LHCN-M2 (cell line): Measurements from ENCODE around the gene CLNK. TPM values are rescaled to one million over a fixed set of nuclear protein-coding genes. Genes with fewer than 3 reads are reported as not detected.
"Not testable (repeated sequence)": the region's sequence is repeated elsewhere in the genome, so short reads cannot be mapped to it uniquely, and the experiment has no call there.

ENCODE experiments used
- DNase-seq: peaks from one replicate; pipeline ENCODE4 v3.0.0-alpha.2; 2012; ENCODE audit warnings: low read depth
- total RNA-seq: library from RNA; depleted of rRNA; stranded (reverse); fragments of >200 nt; gene quantifications from 2 replicates; pipeline ENCODE4 v1.2.3, GENCODE V29; 2014

CLNK gene
- total RNA-seq, 1 experiment from 2014 or later, result not detected

DNA sequence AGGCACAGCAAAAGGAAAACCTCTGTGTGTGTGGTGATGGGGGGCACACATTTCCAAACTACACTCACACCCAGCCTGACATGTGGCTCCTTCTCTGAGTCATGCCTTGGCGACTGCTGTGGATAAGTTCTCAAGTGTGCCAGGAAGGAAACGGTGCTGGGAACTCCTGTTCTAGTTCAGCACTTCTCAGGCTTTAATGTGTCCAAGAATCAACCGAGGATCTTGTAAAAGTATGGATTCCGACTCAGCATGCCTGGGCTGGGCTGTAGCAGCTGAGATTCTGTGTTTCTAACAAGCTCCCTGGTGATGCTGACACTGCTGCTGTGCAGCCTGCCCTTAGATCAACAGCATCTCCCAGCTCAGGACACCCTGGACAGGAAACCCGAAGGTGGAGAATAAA, 20.2 kb downstream of the CLNK start:
- peak; percentile 97 for DNase-seq

DNA sequence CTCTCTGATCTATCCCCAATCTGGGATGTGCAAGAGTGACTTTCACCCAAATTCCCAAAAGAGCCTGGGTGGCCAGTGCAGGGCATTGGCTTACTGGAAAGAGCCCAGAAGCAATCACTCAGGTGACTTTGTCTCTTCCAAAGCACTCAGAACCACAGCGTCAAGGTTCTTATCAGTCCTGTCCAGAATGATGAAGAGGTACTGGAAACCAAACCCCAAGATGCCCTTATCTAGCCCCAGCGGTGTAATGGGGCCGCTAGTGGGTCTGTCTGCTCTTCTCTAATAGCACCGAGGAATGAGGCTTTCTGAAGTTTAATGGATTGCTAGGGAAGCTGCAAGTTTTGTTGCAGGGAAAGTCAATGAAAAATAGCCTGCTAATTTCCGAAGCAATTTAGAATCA, 21.6 kb downstream of the CLNK start:
- no peak for DNase-seq

DNA sequence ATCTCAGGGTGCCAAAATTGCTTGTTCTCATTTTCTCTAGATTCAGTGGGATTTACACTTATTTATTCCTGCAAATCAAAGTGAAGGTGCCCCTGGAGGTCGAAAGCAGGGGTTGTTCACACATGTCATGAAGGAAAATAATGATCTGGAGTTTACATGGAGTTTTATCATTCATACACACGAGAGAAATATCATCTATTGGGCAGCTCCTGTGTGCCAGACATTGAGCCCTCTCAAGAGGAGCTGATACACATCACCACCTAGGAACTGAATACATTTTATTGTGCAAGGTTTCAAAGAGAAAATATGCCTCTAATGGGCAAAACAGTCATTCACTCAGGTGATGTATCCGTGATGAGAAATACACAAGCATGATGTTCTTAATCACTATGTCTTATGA, 23.5 kb downstream of the CLNK start:
- DNase-seq, result no peak

DNA sequence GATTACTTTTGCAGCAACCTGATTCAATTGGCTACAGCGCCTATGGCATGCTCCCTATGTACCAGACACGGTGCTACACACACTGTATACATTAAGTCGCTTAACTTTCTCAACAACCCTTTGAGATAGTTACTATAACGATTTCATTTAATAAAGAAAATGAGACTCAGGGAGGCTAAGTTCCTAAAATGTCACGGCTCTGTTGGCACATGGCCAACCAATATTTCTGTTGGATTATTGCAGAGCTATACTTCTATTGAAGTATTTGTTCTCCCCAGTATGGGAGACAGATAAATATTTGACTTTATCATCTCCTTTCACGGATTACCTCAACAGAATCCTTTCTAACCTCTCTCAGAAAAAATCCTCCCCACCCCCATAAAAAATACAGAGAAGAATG, 25.3 kb downstream of the CLNK start:
- DNase-seq, result no peak

DNA sequence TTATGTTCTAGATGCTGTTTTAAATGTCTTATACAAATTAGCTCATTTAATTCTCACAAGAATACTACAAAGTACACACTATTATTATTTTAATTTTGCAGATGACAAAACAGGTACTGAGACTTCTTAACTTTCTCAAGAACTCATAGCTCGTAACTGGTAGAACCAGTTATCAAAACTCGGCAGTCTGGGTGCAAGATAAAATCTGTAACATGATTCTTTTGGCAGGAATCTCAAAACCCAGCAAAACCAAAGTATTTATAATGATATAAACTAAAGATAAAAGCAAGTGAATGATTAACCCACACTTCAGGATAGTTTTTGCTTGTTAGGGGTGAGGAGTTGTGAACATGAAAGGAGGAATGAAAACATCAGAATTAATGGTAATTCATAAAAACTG, 27.6 kb downstream of the CLNK start:
- DNase-seq, result no peak

DNA sequence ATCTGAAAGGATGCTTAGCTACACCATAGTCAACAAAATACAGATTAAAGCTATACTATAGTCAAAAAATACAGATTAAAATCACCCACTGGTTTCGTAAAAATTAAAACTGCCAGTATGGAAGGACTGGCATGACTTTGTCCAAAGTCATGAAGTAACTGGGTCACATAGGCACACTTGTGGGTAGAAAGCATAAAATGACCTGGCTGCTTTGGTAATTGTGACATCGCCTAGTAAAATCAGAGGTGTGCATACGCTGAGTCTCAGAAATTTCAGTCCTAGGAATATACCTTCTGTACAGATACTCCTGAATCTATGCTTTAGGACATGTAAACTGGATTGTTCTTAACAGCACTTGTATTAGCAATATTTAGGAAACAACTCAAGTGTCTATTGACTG, 28.1 kb downstream of the CLNK start:
- no peak for DNase-seq

DNA sequence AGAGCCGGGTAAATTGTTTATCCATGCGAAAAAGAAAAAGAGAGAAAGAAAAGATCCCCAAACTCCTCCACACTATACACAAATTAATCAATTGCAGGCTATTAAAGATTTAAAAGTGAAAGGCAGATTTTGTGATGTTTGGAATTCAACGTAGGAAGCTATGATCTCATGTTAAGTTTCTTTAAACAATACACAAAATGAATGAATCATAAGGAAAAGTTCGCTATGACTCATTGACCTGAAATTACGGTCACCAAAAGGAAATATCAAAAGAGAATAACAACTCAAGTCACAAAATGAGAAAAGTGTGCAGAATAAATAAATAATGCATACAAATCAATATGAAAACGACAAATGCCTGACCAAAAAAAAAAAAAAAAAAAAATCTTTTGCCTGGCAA, 28.6 kb downstream of the CLNK start:
- peak; percentile 74 for DNase-seq

DNA sequence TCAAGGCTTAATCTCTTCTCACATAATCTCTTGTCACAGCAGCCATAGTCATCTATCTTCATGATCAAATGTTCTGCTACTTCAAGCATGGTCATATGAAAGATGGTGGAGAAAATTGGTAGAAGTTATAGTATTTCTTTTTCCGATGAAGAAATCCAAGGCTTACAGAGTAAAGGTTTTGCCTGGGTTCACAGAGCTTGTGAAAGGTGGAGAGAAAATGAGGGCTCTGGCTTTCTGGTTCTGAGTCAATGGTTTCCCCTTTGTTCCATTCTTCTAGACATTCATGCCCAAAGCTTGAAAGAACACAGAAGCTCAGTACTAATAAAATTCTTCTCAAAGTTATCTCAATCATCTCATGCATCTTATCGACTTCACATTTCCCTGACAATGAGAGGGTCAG, 36.1 kb downstream of the CLNK start:
- no peak for DNase-seq

DNA sequence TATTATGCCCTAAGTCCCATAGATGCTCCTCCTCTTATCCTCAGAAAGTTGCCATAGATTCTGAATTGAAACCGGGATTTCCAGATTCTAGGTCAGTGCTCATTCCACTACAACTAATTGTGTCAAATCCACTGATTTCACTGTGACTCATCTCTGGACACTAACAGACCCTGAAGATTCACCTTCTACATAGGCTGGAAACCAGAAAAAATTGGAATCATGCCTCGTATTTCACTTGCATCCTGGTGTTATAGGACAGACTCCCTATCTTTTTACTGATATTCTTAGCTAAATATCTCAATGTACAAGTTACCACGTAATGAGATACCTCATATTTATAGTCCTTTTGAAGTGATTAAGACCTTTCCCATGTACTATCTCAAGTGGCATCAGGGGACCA, 36.7 kb downstream of the CLNK start:
- DNase-seq, result no peak

DNA sequence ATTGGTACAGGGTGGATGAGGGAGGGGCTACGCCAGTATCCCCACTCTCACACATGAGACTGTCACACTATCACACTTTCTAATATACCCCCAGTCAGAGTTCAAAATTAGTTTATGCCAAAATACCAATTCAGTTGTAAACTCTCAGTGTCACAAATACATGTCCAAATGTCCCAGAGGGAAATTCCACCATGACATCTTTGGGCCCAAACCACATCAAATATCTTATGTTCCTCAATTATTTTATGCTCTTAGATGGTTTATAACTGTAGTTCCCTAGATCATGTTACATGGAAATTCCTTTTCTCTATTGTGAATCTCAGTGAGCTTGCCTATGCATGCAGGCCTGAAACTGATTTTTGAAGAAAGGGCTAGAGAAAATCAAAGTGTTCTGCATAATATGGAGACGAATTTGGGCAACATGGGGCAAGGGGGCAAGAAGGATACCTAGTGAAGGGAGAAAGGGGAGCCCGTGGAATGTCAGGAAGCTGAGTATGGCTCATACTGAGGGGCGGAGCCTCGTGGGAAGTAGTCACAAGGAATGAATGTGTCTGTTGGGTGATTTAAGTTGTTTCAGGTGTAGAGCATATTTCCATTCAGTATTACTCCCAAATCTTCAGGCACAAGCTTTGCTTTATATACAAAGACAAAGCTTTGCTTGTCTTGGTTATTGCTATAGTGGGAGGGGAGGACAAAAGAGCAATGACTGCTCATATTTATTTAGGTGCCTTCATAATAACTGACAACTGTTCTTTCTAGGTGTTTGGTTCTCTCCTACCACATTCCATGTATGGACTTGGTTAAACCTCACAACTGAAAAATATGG, 40.8 kb downstream of the CLNK start:
- DNase-seq, result no peak

DNA sequence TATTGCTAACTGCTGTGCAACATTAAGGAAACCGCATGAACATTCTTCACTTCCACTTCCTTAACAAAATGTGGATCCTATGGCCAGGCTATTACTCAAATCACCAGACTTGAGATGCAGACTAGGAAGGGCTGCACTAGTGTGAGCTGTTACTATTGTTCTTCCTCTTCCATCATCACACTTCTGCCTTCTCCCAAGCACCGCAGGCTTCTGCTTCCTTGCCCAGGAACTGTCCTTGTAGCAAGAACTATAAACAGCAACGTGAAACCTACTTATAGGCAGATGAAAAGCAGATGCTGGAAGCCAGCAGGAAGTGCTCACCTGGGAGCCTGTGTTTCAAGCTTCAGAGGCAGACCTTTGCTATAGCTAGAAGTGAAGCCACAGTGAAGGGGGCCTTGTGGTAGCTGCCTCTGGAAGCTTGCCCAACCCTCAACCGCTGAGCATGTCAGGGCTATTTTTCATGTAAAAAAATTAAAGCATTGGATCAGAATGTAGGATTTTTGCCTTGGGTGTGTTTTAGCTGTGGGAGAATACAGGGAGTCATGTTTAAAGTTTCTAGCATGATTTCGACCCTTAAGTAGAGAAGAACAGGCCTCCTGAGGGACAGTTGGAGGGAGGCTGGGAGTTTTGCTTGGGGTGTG, 43.9 kb downstream of the CLNK start:
- DNase-seq, result no peak

DNA sequence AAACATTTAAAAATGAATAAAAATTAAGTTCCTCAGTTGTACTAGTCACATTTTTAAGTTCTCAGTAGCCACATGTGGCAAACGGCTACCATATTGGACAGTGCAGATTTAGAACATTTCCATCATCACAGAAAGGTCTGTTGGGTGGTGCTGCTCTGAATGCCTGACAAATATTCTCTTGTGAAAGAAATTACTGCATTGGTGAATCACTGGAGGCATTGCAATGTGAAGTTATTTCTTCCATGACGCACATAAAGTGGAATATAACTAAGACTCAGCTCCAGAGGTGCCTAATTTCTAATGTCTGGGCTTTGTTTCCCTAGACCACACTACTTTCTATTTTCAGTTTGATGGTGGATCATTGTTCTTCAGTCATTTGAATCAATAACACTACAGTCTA, 44.9 kb downstream of the CLNK start:
- no peak for DNase-seq

DNA sequence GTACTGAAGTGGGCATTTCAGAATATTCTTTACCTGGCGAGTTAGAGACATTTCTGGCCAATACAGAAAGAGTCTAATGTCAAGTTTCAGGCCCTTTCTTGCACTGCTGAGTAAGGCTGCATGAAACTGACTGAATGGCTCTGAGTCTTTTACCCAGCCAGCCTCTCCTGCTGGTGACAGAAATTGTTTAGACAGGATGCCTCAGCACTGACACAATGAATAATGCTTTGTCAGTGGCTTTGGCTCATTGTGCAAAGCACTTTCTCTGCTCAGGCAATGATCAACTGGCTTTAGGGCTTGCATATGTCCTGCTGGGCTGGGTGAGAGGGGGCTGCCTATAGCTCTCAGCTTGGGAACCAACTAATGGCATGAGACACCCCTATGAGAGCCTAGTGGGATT, 45.5 kb downstream of the CLNK start:
- peak; percentile 17 for DNase-seq

DNA sequence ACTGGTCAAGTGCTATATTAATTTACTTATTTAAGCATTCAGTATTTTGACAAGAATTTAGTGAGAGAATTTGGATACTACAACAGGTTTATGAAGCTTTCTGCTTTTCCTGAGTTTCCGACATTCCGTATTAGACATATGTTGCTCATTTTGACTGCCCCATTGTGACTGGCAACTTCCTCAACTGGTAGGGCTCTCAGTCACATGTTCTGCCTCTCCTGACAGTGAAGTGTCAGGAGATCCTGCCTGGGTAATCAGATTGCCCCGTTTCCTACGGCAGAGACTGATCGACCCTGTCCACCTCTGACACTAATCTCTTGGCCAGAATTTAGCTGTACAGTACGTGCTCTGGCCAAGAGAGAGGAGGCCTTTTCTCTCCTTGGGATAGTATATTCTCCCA, 49.5 kb downstream of the CLNK start:
- no peak for DNase-seq

DNA sequence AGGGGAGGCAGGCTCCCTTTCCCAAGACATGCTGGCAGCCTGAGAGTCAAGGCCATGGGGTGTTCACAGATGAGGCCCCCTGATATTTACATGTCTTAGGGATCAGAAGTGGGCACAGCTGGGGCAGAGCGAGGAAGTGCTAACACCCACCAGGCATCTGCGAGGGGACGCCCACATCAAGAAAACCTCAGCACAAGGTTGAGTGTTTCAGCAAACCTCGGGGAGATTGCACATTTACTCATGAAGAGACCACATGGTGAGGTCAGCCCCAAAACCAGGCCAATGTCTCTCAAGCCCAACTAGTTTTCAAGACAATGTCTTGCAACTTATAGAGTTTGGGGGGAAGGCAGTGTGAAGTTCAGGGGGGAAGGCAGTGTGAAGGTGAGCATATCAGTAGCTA, 55.2 kb downstream of the CLNK start:
- no peak for DNase-seq

DNA sequence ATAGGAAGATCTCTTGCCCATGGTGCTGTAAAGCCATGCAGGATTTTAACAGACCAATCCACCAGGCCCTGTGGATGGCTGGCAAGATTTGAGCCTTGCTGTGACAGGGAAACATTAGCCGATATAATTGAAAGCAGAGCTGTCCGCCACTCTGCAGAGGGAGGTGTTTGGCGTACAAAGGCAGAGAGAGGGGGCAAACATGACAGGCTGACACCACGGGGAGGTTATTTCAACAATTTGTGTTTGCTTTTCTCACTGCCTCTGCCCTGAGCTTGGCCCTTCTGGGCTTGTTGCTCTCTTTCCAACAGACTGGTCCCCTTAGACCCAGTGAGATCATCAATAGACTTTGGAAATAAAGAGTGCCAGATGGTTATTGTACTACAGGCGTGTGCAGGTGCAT, 59.4 kb downstream of the CLNK start:
- no peak for DNase-seq

DNA sequence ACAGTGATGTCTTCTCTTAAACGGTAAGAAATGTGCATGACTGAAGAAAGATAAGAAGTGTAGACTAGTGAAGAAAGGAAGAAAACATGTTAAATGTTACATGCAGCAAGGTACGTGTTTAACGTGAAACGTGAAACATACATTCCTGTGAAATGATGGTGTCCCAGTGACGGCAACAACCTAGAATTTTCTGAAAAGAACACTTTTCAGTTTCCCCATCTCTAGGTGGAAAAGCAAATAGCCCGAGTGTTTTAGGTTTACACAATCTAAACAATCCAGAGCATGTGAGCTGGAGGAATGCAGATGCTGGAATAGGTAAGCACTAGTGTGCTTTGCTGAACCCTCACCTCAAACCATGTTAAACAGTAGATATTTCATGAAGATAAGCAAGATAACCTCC, 60.7 kb downstream of the CLNK start:
- DNase-seq, result no peak

DNA sequence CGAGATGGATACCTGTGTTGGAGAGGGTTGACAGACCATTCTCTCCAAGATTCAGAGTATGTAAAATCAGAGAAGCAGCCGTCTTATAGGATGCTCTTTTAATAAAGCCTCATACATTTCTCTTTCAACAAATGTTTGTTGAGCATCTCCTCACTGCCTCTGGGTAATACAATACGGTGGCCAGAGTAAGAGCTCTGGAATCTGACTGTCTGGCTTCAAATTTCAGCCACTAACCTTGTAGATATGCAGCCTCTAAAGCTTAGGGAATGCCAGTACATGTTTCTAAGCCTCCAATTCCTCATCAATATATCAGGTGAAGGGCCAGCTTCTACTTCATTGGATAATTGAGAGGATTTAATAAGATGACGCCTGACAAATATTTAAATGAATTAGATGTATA, 61.3 kb downstream of the CLNK start:
- peak; percentile 67 for DNase-seq

DNA sequence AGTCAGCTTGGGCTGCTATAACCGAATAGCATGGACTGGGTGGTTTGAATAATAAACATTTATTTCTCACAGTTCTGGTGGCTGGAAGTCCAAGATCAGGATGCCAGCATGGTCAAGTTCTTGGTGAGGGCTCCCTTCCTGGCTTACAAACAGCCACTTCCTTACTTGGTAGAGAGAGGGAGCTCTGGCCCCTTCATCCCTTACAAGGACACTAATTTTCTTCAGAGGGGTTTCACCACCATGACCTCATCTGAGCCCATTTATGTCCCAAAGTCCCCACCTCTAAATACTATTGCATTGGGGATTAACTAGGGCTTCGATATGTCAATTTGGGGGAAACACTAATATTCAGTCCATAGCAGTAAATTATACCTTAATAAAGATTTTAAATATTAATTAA, 61.8 kb downstream of the CLNK start:
- peak; percentile 13 for DNase-seq

DNA sequence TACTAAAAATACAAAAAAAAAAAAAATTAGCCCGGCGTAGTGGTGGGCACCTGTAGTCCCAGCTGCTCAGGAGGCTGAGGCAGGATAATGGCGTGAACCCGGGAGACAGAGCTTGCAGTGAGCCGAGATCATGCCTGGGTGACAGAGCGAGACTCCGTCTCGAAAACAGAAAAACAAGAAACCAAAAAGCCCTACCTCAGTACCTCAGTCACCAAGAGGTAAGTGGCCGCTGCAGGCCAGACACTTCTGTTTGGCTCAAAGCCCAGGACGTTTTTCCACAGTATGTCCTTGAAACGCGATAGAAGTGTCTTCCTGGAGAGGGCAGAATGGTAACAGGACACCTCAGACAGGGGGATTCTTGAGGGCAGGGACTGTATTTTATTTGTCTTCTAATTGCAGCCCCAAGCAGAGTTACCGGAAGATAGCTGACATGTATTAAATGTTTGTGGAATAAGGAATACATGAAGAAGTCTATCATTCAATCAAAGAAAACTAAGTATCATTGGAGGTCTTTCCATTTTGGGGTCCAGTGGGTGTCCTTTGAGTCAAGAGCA, 63.6 kb downstream of the CLNK start:
- DNase-seq, result no peak

DNA sequence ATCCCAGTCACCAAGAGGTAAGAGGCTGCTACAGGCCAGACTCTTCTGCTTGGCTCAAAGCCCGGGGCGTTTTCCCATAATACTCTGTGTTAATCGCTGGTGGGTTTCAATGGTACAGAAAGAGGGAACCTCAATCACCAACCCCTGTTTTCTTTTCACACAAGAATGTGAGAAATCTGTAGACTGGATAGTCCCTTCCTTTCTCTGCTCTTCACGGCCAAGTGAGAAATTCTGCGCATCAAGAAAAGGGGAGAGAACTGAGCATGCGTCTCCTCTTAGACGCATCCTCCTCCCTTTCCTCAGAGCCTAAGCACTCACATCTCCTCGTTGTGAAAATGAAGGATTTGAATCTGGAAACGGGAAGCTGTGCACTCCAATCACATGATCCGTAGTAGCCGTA, 64.7 kb downstream of the CLNK start:
- DNase-seq, result no peak

DNA sequence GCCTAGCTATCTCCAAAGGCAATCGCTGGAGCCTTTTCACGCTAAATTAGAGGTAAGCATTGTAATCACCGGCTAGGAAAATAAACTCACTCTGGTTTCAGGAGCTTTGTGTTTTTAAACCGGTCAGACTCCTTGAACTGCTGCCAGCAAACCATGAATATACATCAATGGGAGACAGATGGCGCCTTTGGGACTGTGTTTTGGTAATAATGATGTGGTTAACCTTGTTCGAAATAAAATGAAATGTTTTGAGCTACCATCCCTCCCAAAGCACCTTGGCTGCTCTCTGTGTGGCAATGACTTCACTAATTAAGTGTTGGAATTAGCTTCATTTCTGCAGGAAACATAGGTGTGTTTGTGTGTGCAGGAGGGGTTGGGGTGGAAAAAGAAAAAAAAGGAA, 65.3 kb downstream of the CLNK start:
- peak; percentile 59 for DNase-seq

DNA sequence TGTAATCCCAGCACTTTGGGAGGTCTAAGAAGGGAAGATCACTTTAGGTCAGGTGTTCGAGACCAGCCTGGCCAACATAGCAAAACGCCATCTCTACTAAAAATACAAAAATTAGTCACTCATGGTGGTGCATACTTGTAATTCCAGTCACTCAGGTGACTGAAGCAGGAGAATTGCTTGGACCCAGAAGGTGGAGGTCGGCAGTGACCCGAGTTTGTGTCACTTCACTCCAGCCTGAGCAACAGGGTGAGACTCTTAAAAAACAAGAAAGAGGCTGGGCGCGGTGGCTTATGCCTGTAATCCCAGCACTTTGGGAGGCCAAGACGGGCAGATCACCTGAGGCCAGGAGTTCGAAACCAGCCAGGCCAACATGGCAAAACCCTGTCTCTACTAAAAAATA, 69.6 kb downstream of the CLNK start:
- not testable (repeated sequence) for DNase-seq
